ENCODE data around the gene MEIS2. TPM values are rescaled to one million over a fixed set of nuclear protein-coding genes. Genes with fewer than 3 reads are reported as not detected.

Gene MEIS2
- total and polyA plus RNA-seq, 2 experiments from 2014 or later = 0.27 TPM; not detected in 1

GRCh38 chr15:36954486-36954885, 145.9 kb downstream of the MEIS2 start:
- Histone ChIP-seq H3K9me2 (ENCODE audit: insufficient read depth) (no peaks in the 10 kb centered on the region), H3K27ac (ENCODE audit: low read depth) (no peak overlapping the region), H3K4me2 (no peak overlapping the region), H3K4me3 (no peak overlapping the region), H3K79me2 (replicated peaks; ENCODE audit: insufficient read depth) (no peaks in the 10 kb centered on the region), H3F3A (replicated peaks; ENCODE audit: low read depth) (no peaks in the 10 kb centered on the region), H4K20me1 (replicated peaks; ENCODE audit: insufficient read depth) (no peaks in the 10 kb centered on the region), H3K4me1 (ENCODE audit: insufficient read depth) (no peaks in the 10 kb centered on the region), H3K36me3 (ENCODE audit: insufficient read depth) (no peaks in the 10 kb centered on the region), H3K27me3 (ENCODE audit: insufficient read depth) (no peaks in the 10 kb centered on the region), H2AFZ (no peak overlapping the region)
- H3K27me3 Mint-ChIP-seq (ENCODE audit: insufficient read depth, low read depth, poor library complexity) = peaks cover 1% of the 10 kb centered on the region
- DNase-seq (ENCODE audit: low spot score) = no peak
- no peaks in the 10 kb centered on the region for H3K36me3 Mint-ChIP-seq (ENCODE audit: low read depth)
- no peak for ATAC-seq
- no peaks in the 10 kb centered on the region; the same call in 2 of the 3 replicates for H3K4me1 Mint-ChIP-seq
- no peaks in the 10 kb centered on the region for H3K9me3 Mint-ChIP-seq
- H3K4me3 Mint-ChIP-seq = no peak overlapping the region
- H3K27ac Mint-ChIP-seq = no peak overlapping the region
- no peak for TF ChIP-seq STAT1 (IDR thresholded peaks at IDR 0.05; ENCODE audit: unreplicated experiment)
- TF ChIP-seq EZH2 (IDR thresholded peaks at IDR 0.05; ENCODE audit: low read depth, unreplicated experiment) = no peak
- TF ChIP-seq CREB1 (CRISPR knock-in tag; IDR thresholded peaks at IDR 0.05; ENCODE audit: low read depth) = no peak
- TF ChIP-seq ZNF114 (CRISPR knock-in tag; IDR thresholded peaks at IDR 0.05) = no peak
- no peak for TF ChIP-seq REST (IDR thresholded peaks at IDR 0.05; ENCODE audit: unreplicated experiment)
- no peak for TF ChIP-seq ETS1 (IDR thresholded peaks at IDR 0.05)
- no peak for TF ChIP-seq JUNB (IDR thresholded peaks at IDR 0.05; ENCODE audit: unreplicated experiment)
- no peak for TF ChIP-seq POLR2AphosphoS5 (IDR thresholded peaks at IDR 0.05; ENCODE audit: low read depth)
- no peak for TF ChIP-seq CTCF (conservative IDR thresholded peaks at IDR 0.05; ENCODE audit: low read depth in 2 of 2)
- no peak for TF ChIP-seq ZNF331 (CRISPR knock-in tag; IDR thresholded peaks at IDR 0.05; ENCODE audit: low read depth)
- no peak for TF ChIP-seq EZH2phosphoT487 (IDR thresholded peaks at IDR 0.05; ENCODE audit: unreplicated experiment)
- TF ChIP-seq ZNF462 (CRISPR knock-in tag; IDR thresholded peaks at IDR 0.05) = no peak
- TF ChIP-seq NANOG (IDR thresholded peaks at IDR 0.05; ENCODE audit: borderline replicate concordance) = no peak
